Germinal center (tissue), 1 donor: Measurements from ENCODE around the gene ARPP21.

Experiments used
- DNase-seq: peaks from one replicate; pipeline ENCODE4 v3.0.0; 2012; ENCODE audit warnings: mixed read lengths, low spot score

ARPP21 gene

DNA sequence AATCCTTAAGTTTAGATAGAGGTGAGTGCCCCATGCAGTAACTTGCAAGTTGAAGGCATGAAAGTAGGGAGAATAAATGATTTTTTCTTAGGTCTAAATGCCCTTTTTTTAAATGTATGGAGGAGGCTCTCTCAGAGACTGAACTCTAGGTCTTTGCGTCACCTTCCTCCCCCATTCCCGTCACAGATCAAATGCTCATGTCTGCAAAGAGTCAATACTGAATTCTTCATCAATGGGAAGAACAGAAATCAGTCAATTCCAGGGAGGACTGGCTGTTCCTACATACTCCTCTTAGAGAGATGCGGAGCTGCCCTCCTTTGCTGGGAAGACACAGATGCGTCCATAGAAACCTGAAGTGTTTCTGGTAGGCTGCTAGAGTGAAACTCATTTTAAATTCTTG is 98.2 kb downstream of the ARPP21 start:
- no peak for DNase-seq

DNA sequence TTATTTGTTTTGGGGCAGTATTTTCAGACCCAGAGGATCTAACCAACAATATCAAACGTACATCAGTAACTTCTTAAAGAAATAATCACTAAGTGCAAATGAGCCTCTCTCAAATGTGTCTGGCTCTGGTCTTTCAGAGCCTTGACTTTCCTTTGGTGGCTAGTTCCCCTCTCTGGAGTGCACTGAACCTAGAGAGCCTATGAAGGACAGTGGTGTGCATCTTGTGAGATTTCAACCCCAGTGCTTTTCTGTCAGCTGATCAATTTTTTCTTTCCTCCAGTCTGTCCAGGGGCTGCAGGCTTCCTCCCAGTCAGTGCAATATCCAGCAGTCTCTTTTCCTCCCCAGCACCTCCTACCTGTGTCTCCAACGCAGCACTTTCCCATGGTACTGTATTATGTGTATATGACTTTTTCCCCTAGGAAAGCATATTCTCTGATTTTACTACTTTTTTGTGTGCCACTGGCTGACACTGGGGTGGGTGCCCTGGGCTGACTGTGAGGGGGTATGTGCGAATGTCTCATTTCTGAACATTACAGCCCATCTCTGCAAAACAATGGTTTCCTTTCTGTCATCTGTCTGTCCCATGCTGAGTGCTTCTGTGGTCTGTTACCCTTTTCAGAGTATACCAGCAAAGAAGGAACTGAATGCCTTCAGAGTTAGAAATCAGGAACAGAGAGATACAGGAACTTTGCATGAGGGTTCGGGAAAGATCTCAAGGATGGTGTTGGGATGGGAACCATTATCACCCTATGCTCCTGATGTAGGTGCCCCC is 98.8 kb downstream of the ARPP21 start:
- no peak for DNase-seq

DNA sequence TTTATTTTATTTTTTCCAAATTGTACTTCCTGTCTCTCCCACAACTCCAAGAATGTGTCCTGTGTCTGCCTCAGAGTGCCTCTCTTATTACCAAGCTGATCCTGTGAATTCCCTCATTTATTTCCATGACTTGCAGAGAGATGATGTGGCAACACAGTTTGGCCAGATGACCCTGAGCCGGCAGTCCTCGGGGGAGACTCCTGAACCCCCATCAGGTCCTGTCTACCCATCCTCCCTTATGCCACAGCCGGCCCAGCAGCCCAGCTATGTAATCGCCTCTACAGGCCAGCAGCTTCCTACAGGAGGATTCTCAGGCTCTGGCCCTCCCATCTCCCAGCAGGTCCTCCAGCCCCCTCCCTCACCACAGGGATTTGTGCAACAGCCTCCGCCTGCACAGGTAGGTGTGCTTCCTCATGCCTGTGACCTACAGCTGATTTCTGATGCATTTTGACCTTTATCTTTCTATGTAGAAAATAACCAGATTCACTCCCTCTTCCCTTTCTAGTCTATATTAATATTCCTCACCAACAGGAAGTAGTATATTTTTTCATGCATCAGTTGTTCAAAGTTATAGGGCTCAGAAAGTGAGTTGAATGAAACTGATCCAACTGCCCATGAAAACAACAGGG is 100.0 kb downstream of the ARPP21 start:
- no peak for DNase-seq

DNA sequence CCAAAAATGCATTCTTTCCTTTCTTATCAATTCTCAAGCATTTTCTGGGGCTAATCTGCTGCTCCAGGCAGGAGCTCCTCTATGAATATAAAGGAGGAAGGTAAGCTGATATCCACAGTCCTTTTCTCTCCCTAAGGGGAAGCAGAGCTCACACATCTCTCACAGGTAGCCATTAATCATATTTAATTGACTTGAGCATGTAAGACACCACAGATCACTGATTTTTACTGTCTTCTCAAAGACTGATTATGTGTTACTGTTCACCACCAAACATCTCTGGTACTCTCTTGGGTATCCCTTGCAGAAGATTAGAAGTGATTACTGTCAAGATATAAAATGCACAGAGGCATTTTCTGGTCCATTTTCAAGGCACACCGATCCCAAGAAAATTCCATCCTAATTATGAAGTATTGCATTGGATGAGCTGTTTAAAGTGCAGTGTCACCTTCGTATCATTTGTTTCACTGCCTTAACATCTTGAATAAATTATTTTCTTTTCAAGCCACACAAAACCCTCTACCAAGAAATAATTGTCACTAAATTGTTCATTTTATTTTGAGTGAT is 100.7 kb downstream of the ARPP21 start:
- DNase-seq: no peak

DNA sequence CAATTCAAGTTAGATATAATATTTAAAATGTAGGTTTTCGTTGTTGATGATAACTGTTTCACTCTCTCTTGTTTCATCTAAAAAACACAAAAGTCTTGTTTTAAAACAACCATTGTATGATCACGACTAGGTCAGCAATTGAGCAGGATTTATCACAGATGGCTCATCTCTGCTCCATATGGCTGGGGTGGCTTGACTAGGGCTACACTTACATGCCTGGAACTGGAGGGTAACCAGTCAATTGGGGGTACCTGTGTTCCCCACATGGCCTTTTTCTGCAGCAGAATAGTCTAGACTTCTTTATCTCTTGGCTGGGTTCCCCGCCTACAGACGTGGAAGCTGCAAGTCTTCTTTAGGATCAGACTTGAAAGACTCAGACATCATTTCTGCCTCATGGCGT is 103.9 kb downstream of the ARPP21 start:
- no peak for DNase-seq

DNA sequence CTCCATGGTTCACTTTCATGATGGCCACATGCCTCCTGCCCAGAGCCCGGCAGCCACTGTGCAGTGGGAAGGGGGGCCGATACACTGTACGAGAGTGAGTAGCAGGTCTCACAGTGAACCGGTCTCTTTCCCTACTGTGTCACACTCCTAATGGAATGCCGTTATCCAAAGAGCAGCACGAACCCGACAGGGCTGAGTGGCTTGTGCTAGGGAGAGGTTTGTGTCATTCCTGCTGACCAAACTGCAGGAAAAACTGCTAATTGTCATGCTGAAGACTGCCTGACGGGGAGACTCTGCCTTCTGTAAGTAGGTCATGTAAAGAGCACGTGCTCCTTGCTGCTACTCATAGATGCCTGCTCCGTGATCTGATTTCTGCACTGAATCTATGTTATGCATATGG is 105.1 kb downstream of the ARPP21 start:
- no peak for DNase-seq

DNA sequence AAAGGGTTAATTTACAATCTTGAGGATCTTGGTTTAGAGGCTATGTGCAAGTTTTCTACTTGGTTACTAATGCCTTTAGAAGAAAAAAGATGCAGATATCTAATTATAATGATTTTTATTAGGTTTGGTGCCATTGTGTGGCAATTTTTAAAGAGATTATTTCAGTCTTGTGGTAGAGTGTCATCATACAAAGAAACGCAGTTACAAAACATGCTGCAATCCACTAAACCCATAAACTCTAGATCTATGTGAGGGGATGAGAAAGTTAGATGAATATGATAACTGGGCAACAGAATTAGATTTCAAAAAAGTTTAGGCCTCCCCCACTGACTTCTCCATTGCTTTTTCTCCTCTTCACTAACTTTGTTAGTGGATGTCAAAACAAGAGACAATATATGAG is 106.0 kb downstream of the ARPP21 start:
- DNase-seq: no peak

DNA sequence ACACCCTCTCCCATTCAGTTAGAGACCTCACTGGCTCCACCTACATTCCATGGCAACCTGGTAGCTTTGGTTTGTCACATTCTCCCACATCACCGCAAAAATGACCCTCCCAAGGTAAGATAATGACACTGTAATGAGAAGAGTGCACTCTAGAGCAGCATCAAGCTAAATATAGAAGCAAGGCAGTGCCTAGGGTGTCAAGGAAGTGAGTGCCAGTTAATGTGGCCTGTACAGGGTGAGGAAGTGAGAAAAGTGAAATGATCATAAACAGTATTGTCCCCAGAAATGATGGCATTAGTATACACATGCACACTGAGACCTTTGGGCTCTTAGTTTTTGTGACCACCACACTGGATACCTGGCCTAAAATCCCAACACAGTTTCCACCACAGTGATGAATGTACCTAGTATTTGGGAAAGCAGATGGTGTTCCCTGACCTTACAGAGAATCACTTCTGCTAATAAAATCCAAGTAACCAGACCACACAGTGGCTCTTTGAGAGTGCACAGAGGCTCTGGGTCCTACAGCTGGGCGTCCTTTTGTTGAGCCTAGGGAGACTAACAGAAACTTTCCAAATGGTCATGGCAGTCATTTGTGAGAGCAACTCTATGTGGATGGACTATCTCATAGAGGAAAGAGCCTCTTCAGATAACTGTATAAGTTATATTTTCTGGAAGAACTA is 106.6 kb downstream of the ARPP21 start:
- no peak for DNase-seq

DNA sequence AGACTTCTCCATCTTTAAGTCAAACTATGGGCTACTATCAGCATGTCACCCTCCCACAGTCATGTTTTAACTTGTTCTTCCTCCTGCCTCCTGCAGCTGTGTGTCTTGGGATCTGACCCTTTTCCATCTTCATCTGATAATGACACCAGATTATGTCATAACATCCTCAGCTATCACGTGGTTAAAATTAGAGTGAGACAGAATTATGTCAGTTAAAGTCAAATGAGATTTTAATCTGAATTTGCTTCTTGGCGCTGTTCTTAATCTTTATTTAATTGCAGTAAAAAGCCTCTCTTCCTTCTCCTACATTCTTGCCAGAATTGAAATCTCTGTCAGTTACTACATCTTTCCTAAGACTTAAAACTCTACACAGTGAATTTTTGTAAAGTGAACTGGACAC is 107.2 kb downstream of the ARPP21 start:
- no peak for DNase-seq

DNA sequence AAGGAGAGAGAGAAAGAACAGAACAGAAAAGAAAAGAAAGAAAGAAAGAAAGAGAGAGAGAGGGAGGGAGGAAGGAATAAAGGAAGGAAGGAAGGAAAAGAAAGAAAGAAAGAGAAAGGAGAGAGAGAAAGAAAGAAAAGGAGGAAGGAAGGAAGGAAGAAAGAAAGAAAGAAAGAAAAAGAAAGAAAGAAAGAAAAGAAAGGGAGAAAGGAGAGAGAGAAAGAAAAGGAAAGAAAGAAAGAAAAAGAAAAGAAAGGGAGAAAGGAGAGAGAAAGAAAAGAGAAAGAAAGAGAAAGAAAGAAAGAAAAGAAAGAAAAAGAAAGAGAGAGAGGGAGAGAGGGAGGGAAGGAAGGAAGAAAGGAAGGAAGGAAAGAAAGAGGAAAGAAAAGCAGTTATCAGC is 108.8 kb downstream of the ARPP21 start:
- DNase-seq: no peak

DNA sequence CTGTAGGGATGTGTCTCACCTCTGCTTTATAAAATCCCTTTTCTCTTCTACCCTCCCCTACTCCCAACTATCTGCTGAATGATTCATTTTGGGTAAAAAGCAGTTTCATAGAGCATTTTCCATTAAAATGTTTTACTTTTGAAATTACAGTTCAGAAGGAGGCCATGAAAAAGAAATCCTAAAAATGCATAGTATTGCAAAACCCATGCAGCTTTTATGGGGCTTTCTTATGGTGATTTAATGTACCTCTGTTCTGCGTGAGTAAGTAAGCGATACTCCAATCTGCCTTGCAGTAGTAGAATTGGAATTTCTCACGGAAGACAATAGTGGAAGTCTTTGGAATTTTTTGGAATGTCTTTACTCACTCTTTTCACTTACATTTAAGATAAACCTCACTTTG is 111.9 kb downstream of the ARPP21 start:
- no peak for DNase-seq

DNA sequence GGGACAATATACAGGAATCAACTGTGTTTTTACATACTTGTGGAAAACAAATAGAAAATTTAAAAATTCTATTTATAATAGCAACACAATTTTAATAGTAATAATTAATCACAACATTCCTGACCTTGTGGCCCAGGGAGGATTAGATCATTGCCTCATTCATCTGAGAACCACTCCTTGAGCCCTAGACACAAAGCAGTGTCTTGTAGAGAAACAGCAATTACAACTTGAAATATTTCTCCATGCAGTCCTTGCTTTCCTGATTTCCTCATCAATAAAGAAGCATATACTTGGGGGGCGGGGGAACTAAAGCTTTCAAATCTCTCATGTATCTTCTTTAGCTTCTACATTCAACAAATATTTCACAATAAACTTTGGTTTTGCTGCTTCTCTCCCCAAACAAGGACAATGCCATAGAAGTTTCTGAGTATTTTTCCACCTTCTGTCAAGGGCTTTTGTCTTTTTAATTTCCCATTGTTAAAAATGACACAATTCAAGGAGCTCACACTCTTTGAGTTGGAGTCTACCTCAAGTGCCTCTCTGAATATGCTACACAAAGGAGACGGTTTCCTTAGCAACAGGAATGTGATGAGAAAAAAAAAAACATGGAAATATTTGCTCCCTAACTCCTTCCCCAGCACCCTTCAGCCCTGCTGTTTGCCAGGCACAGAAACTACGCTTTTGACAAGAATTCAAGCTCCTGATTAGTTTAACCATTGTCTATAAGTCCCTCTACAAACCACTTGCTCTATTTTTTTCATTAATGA is 118.8 kb downstream of the ARPP21 start:
- DNase-seq: no peak

DNA sequence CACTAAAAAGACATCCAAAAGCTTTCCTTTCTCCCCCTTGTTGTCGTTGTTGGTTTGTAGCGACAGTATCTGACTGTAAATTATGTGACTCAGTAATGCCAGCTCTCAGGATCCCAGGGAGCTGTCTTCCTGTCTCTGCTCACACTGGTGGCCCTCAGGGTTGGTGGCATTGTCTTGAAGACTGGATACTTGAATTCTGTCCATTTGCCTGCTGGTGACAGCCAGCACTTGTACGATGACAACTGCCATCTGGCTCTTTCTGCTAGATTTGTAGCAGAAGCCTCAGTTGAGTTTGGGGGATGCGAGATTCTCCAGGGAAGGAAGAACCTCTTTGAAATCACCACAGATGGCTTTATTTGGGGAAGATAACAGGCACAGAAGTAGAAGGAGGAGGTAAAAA is 120.8 kb downstream of the ARPP21 start:
- DNase-seq: no peak

DNA sequence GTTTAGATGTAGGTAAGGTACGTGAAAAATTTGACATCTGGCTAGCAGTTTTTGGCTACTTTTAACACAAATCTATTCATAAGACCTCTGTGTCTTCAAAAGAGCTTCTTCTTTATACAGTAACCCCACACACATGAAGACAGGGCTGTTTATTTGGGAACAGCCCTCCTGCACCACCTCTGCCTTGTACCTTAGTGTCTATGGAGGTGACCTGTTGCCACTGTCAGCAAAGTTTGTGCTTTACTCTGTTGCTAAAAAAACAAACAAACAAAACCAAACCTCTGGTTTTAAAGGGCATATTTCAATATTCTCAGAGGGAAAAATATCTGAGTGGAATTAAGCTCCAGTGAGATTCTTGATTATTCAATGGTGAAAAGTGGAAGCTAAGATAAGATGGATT is 122.0 kb downstream of the ARPP21 start:
- DNase-seq: no peak

DNA sequence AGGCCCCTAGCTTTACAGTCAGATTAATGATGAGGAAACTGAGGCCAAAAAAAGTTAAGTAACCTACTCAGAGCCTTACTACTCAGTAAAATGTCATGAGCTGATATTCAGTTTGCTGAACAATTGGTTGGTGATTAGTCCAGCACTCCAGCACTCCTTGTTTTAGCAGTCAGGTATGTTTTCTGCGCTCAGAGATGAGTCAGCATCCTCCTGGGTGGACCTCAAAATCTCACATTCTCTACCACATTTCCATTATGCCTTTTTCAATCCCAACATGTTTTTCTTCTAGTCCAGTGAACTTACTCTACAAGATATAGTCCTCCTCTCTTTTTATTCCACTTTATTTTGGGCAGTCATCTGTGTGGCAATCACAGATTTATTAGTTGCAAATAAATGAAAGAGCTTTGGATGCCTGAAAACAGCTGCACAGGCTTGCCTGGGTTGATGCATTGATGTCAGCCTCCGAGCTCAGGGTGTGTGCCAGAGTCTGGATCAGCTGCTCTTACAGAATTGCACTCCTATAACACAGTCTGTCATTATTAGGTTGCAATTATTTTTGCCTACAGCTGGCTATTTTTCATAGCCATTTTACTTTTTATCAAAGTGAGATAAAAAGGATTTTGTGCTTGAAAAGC is 133.2 kb downstream of the ARPP21 start:
- no peak for DNase-seq

DNA sequence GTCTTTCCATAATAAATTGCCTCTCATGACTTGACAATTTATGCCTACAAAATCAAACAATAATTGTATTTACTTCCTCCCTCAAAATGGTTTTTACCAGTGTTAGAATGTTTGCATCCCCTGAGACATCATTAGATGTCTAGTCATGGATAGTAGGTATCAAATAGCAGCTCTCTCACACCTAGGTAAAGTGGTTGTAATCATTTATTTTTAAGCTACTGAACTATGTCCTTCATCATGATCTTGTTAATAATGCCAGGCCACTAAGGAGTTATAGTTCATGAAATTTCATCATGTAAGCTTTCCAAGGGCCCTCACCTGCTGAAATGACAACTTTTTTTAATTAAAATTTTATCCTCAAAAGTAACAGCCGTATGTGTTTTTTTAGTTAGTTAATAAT is 134.1 kb downstream of the ARPP21 start:
- no peak for DNase-seq

DNA sequence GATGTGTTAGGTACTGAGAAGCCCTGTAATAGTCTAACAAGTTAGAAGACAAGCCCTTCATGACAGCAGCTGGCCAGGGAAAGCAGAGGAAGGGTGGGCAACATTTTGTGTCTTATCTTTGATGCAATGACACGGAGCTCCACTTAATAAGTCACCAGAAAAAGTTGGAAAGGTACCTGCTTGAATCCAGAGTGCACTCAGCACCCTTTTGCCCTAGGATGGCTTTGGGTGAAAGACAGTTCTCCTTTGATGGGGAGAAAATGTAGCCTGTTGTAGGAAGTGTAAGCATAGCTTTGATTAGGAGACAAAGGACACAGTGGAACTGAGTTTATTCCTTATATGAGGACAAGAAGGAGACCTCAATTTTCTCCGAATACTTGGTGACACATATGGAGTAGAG is 137.0 kb downstream of the ARPP21 start:
- DNase-seq: no peak

DNA sequence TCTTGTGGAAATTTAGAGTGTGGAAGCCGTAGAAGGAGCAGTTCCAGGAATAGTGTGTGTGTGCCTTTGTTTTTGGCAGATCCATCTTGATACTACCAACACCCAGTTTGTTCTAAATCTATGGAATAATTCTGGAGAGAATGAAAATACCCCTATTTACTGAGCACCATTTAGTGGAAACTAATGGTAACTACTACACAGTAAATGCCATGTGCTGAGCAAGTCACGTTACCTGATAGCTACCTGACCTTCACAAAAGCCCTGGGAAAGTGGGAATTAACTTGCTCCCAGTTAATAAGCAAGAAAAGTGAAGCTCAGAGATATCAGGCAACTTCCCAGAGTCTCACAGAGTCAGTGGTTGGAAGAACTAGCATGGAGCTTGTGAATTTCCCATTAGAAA is 137.7 kb downstream of the ARPP21 start:
- DNase-seq: no peak

DNA sequence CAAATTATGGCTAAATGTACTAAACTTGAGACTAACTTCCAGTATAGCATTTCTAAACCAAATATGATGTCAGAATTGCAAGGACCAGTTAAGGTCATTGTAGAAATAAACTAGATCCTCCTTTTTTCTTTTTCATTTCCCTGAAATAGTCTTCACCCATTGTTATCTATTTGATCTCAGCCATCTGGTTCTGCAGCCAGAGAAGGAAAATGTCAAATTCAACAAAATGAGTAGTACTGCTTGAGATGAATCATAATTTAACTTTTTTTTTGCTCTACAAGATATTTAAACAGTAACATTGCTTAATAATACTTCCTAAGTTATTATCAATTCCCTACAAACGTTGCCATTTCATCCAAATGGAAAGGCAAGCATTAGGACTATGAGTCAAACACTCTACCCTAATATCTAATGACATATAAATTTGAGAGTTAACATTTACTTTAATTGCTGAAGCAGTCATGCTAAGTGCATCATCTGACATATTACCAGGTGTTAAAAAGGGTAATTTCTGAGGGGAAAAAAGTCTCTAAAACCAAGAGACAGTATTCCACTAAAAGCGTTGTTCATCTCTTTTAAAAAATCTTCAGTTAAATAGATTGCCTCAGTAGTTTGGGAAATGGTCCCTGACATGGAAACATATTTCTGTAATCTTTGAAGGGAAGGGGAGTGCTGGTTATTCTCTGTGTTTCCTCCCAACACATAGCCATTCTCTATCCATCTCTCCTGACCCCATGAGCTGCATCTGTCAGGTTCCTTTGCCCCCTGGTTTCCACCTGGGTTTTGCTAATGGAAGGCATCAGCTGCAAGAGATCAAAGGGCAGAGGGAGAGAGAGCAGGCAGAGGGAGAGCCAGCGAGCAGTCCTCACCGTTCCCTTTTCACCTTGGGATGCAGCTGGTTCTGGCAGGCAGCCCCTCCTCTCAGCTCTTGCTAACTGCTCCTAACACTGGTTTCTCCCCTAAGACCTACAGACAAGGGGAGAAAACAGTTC is 138.5 kb downstream of the ARPP21 start:
- no peak for DNase-seq

DNA sequence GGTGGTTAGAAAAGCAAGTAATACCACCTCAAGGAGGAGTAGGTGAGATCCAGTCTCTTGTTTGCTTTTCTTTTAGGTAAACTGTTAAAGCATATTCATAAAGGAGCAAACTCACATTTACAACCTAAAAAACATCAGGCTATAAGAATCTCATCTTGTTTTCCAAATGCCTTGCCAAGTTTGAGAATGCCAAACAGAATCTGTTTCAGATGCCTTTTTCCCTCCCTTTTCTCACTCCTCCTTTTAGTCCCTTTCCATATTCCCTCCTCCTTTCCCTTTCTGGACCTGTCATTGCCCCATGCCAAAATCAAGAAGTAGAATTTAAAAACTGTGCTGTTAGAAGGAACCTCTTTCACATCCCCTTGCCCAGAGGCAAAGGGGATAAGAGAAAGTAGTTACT is 140.3 kb downstream of the ARPP21 start:
- no peak for DNase-seq

DNA sequence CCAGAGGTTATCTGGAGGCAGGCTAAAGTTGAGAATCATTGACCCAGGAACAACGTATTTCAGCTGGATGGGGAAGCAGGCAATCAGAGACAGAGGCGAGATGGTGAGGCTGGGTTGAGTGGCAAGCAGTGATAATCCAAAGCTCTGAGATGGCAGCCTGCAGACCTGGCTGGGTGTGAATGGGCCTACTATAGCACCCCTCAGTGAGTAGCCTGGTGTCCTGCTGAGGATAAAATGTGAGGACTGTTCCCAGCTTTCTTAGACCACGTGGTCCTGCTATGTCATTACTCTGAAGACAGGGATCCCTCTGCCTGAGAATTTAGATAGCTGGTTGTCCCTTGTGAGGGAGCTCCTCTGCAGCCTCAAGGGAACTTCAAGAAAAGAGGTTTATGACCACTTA is 141.5 kb downstream of the ARPP21 start:
- no peak for DNase-seq
